Testis (tissue), 2 donors: Measurements from ENCODE around the gene LSS.

Source experiments
- CTCF ChIP-seq, 3 experiments: fragments of 450-650 bp in 2 of 3; fragments of 200-600 bp in 1 of 3; sonication (generic) in 1 of 3; IDR thresholded peaks; one replicate each; pipeline ENCODE4 v1.5.1; 2016 to 2019; ENCODE audit warnings: antibody characterized with exemption in 3 of 3, mild to moderate bottlenecking in 2 of 3, moderate library complexity in 1 of 3
- POLR2A ChIP-seq: fragments of 450-650 bp; IDR thresholded peaks from one replicate; pipeline ENCODE4 v1.6.1; 2017; ENCODE audit warnings: antibody characterized with exemption, mild to moderate bottlenecking, moderate library complexity

- TF ChIP-seq CTCF (IDR thresholded peaks at IDR 0.05) = no peak
- no peak for TF ChIP-seq POLR2A
These were observed 10.9 kb downstream of the LSS start for GRCh38 chr21:46217511-46218196.
